Astrocyte (in vitro differentiated cells and primary cell): ENCODE measurements around the gene TRPV2. TPM values are rescaled to one million over a fixed set of nuclear protein-coding genes. Genes with fewer than 3 reads are reported as not detected.

Experiments
- DNase-seq: peaks from one replicate; pipeline ENCODE4 v3.0.0-alpha.2; 2010; ENCODE audit warnings: low read depth
- FAIRE-seq: peaks from 2 replicates; lab custom pipeline; 2011; peaks lifted over from hg19 to GRCh38; lab: Jason Lieb, UNC
- H2AFZ ChIP-seq: 2 replicates; pipeline ENCODE4 v1.6.0; 2012; ENCODE audit warnings: low read depth, low read length, inconsistent platforms
- H3K27ac ChIP-seq: 2 replicates; pipeline ENCODE4 v1.5.1; 2011; ENCODE audit warnings: low read depth, low read length, inconsistent platforms
- H3K27me3 ChIP-seq: 2 replicates; pipeline ENCODE4 v1.6.0; 2011; ENCODE audit warnings: low read length, inconsistent platforms; ENCODE audit not compliant: insufficient read depth
- H3K36me3 ChIP-seq: 2 replicates; pipeline ENCODE4 v1.5.1; 2011; ENCODE audit warnings: low read length, inconsistent platforms; ENCODE audit not compliant: insufficient read depth
- H3K4me1 ChIP-seq: 2 replicates; pipeline ENCODE4 v1.5.1; 2011; ENCODE audit warnings: low read length, inconsistent platforms; ENCODE audit not compliant: insufficient read depth
- H3K4me2 ChIP-seq: 2 replicates; pipeline ENCODE4 v1.6.0; 2012; ENCODE audit warnings: low read length, inconsistent platforms
- H3K4me3 ChIP-seq: 2 replicates; pipeline ENCODE4 v1.5.1; 2011; ENCODE audit warnings: low read depth, mild to moderate bottlenecking, low read length, inconsistent platforms; ENCODE audit not compliant: insufficient read depth
- H3K79me2 ChIP-seq: 2 replicates; pipeline ENCODE4 v1.6.0; 2012; ENCODE audit warnings: mild to moderate bottlenecking, low read length, inconsistent platforms; ENCODE audit not compliant: insufficient read depth
- H3K9ac ChIP-seq: 2 replicates; pipeline ENCODE4 v1.6.0; 2012; ENCODE audit warnings: mild to moderate bottlenecking, low read length, inconsistent platforms
- H3K9me3 ChIP-seq: 2 replicates; pipeline ENCODE4 v1.5.1; 2012; ENCODE audit warnings: low read depth, mild to moderate bottlenecking, low read length, inconsistent platforms; ENCODE audit not compliant: insufficient read depth
- H4K20me1 ChIP-seq: 2 replicates; pipeline ENCODE4 v1.6.0; 2012; ENCODE audit warnings: low read length, inconsistent platforms; ENCODE audit not compliant: insufficient read depth
- H3K27ac Mint-ChIP-seq: one replicate; pipeline ENCODE4 v1.8.0; 2021; ENCODE audit warnings: mild to moderate bottlenecking, mixed read lengths; ENCODE audit not compliant: unreplicated experiment
- H3K27me3 Mint-ChIP-seq: one replicate; pipeline ENCODE4 v1.8.0; 2021; ENCODE audit warnings: low read depth, mixed read lengths; ENCODE audit not compliant: unreplicated experiment
- H3K36me3 Mint-ChIP-seq: one replicate; pipeline ENCODE4 v1.8.0; 2021; ENCODE audit warnings: low read depth, mixed read lengths; ENCODE audit not compliant: unreplicated experiment
- H3K4me1 Mint-ChIP-seq: one replicate; pipeline ENCODE4 v1.8.0; 2021; ENCODE audit warnings: low read depth, mixed read lengths; ENCODE audit not compliant: unreplicated experiment
- H3K4me3 Mint-ChIP-seq: one replicate; pipeline ENCODE4 v1.8.0; 2021; ENCODE audit warnings: mild to moderate bottlenecking, moderate library complexity, mixed read lengths; ENCODE audit not compliant: unreplicated experiment
- H3K9me3 Mint-ChIP-seq: one replicate; pipeline ENCODE4 v1.8.0; 2021; ENCODE audit warnings: mild to moderate bottlenecking, mixed read lengths; ENCODE audit not compliant: unreplicated experiment
- EZH2 ChIP-seq: IDR thresholded peaks from 2 replicates; pipeline ENCODE4 v1.6.1; 2012; ENCODE audit warnings: mild to moderate bottlenecking, low read length, inconsistent platforms; ENCODE audit not compliant: insufficient read depth
- total RNA-seq: library from RNA; stranded (reverse); gene quantifications from 2 replicates; pipeline ENCODE4 v1.2.1, GENCODE V29; 2021
- TF ChIP-seq, protein P1 (sequence below): IDR thresholded peaks from 2 replicates; pipeline ENCODE4 v1.5.1; 2011; ENCODE audit warnings: low read depth, mild to moderate bottlenecking, inconsistent platforms, low read length, moderate library complexity; ENCODE audit not compliant: insufficient read depth

The TRPV2 gene
- total RNA-seq, 1 donor from 2014 or later: 0.86 TPM

DNA sequence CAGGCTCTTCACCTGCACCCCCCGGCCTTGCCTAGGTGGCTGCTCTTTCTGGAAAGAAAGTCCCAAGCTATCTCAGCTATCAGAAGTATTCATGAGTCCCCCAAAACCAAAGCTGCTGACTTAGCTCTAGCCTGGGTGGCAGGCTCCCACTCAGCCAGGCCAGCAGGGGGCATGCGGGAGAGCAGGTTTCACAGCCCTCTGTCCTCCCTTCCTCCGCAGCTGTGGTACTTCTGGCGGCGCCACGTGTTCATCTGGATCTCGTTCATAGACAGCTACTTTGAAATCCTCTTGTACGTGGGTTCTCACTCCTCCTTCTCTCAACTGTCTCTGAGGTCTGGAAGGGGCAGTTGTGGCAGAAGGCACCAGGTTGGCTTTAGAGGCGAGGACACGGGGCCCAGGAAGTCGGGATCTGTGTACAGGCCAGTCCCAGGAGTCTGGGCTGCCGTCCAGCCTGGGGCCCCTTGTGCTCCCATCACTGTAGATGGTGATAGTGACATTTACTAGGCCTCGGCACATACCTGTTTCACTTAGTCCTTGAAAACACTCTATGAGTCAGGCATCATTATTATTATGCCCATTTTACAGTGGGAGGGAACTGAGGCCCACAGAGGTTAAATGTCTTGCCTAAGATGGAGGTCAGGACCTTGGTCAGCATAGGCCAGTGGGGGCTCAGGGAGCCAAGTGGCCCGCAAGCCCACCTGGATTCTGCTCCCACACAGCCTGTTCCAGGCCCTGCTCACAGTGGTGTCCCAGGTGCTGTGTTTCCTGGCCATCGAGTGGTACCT lies 12.9 kb downstream of the TRPV2 start:
- Histone ChIP-seq H3K27me3 (no peaks in the 10 kb centered on the region), H3K4me3 (no peak overlapping the region), H3K79me2 (no peaks in the 10 kb centered on the region), H3K4me1 (no peaks in the 10 kb centered on the region), H3K4me2 (no peak overlapping the region), H3K27ac (no peak overlapping the region), H3K9me3 (no peaks in the 10 kb centered on the region), H4K20me1 (no peaks in the 10 kb centered on the region), H3K36me3 (no peaks in the 10 kb centered on the region), H3K9ac (no peak overlapping the region), H2AFZ (peak overlapping the region; percentile 32)
- no peak for FAIRE-seq
- peak; percentile 27 for DNase-seq
- no peak for TF ChIP-seq EZH2
- TF ChIP-seq, protein P1, sequence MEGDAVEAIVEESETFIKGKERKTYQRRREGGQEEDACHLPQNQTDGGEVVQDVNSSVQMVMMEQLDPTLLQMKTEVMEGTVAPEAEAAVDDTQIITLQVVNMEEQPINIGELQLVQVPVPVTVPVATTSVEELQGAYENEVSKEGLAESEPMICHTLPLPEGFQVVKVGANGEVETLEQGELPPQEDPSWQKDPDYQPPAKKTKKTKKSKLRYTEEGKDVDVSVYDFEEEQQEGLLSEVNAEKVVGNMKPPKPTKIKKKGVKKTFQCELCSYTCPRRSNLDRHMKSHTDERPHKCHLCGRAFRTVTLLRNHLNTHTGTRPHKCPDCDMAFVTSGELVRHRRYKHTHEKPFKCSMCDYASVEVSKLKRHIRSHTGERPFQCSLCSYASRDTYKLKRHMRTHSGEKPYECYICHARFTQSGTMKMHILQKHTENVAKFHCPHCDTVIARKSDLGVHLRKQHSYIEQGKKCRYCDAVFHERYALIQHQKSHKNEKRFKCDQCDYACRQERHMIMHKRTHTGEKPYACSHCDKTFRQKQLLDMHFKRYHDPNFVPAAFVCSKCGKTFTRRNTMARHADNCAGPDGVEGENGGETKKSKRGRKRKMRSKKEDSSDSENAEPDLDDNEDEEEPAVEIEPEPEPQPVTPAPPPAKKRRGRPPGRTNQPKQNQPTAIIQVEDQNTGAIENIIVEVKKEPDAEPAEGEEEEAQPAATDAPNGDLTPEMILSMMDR: peak; percentile 43
- peaks cover 13% of the 10 kb centered on the region for H3K27me3 Mint-ChIP-seq
- H3K4me3 Mint-ChIP-seq: no peak overlapping the region
- H3K36me3 Mint-ChIP-seq: peaks cover 2% of the 10 kb centered on the region
- no peak overlapping the region for H3K27ac Mint-ChIP-seq
- H3K4me1 Mint-ChIP-seq: no peaks in the 10 kb centered on the region
- H3K9me3 Mint-ChIP-seq: no peaks in the 10 kb centered on the region

GRCh38 chr17:16429083-16429482 lies 13.7 kb downstream of the TRPV2 start:
- H3K4me2 ChIP-seq: no peak overlapping the region
- H3K36me3 Mint-ChIP-seq: peaks cover 2% of the 10 kb centered on the region
- H3K9me3 ChIP-seq: no peaks in the 10 kb centered on the region
- DNase-seq (no peak), FAIRE-seq (no peak)
- H3K4me1 Mint-ChIP-seq: no peaks in the 10 kb centered on the region
- no peaks in the 10 kb centered on the region for H3K36me3 ChIP-seq
- no peaks in the 10 kb centered on the region for H4K20me1 ChIP-seq
- no peak overlapping the region for H3K9ac ChIP-seq
- no peak overlapping the region for H3K4me3 ChIP-seq
- TF ChIP-seq, protein P1: no peak
- no peaks in the 10 kb centered on the region for H3K9me3 Mint-ChIP-seq
- H2AFZ ChIP-seq: no peak overlapping the region
- H3K27me3 ChIP-seq: no peaks in the 10 kb centered on the region
- H3K4me1 ChIP-seq: no peaks in the 10 kb centered on the region
- peaks cover 13% of the 10 kb centered on the region for H3K27me3 Mint-ChIP-seq
- no peak overlapping the region for H3K27ac ChIP-seq
- H3K27ac Mint-ChIP-seq: peak overlapping the region; percentile 48
- H3K4me3 Mint-ChIP-seq: no peak overlapping the region
- no peaks in the 10 kb centered on the region for H3K79me2 ChIP-seq

DNA sequence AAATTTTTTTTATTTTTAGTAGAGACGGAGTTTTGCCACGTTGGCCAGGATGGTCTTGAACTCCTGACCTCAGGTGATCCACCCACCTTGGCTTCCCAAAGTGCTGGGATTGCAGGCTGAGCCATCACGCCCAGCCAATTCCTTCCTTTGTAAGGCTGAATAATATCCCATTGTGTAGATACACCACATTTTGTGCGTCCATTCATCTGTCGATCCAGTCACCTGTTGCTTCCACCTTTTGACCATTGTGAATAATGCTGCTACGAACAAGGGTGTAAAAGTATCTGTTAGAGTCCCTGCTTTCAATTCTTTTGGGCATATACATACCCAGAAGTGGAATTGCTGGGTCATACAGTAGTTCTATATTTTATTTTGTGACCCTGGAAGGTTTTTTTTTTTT lies 15.3 kb downstream of the TRPV2 start:
- no peaks in the 10 kb centered on the region for H4K20me1 ChIP-seq
- H3K4me1 Mint-ChIP-seq: no peaks in the 10 kb centered on the region
- no peak overlapping the region for H3K4me3 ChIP-seq
- FAIRE-seq (no peak), DNase-seq (no peak)
- H3K9ac ChIP-seq: no peak overlapping the region
- H3K36me3 ChIP-seq: no peaks in the 10 kb centered on the region
- H3K9me3 ChIP-seq: no peaks in the 10 kb centered on the region
- H3K4me1 ChIP-seq: no peaks in the 10 kb centered on the region
- no peaks in the 10 kb centered on the region for H3K79me2 ChIP-seq
- TF ChIP-seq, protein P1: no peak
- no peak for TF ChIP-seq EZH2
- H3K36me3 Mint-ChIP-seq: peaks cover 2% of the 10 kb centered on the region
- no peak overlapping the region for H3K27ac ChIP-seq
- no peaks in the 10 kb centered on the region for H3K27me3 ChIP-seq
- H3K27me3 Mint-ChIP-seq: peaks cover 13% of the 10 kb centered on the region
- no peak overlapping the region for H3K27ac Mint-ChIP-seq
- no peak overlapping the region for H3K4me2 ChIP-seq
- H3K9me3 Mint-ChIP-seq: no peaks in the 10 kb centered on the region
- no peak overlapping the region for H2AFZ ChIP-seq
- H3K4me3 Mint-ChIP-seq: no peak overlapping the region
